Peyer's patch (tissue), 4 donors: Measurements from ENCODE around the gene OMG.

Experiments
- CTCF ChIP-seq, 6 experiments: fragments of 450-650 bp in 4 of 6; fragments of 200-600 bp in 2 of 6; sonication (generic) in 1 of 6; IDR thresholded peaks; one replicate each; pipeline ENCODE4 v1.5.1; 2017 to 2019; ENCODE audit warnings: antibody characterized with exemption in 6 of 6, mild to moderate bottlenecking in 3 of 6, moderate library complexity in 1 of 6
- POLR2A ChIP-seq, 2 donors: fragments of 450-650 bp; IDR thresholded peaks; one replicate each; pipeline ENCODE4 v1.5.1; 2017; ENCODE audit warnings: antibody characterized with exemption in 2 of 2, mild to moderate bottlenecking in 2 of 2, moderate library complexity in 2 of 2

- no peak for TF ChIP-seq CTCF (IDR thresholded peaks at IDR 0.05)
- TF ChIP-seq POLR2A (IDR thresholded peaks at IDR 0.05), result no peak
Measured at GRCh38 chr17:31318851-31319661, 22.0 kb upstream of the OMG start.
